NCI-H1092 treated with DMSO at 0.1 percent for 48 hours (cell line): ENCODE measurements around the gene SEPTIN8.
A peak's percentile ranks its signal among the peaks of the same experiment; 100 is the strongest.

Experiments used
- DNase-seq: peaks from one replicate; lab custom pipeline; 2025; lab: John Stamatoyannopoulos, UW

SEPTIN8 gene, protein sequence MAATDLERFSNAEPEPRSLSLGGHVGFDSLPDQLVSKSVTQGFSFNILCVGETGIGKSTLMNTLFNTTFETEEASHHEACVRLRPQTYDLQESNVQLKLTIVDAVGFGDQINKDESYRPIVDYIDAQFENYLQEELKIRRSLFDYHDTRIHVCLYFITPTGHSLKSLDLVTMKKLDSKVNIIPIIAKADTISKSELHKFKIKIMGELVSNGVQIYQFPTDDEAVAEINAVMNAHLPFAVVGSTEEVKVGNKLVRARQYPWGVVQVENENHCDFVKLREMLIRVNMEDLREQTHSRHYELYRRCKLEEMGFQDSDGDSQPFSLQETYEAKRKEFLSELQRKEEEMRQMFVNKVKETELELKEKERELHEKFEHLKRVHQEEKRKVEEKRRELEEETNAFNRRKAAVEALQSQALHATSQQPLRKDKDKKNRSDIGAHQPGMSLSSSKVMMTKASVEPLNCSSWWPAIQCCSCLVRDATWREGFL

DNA sequence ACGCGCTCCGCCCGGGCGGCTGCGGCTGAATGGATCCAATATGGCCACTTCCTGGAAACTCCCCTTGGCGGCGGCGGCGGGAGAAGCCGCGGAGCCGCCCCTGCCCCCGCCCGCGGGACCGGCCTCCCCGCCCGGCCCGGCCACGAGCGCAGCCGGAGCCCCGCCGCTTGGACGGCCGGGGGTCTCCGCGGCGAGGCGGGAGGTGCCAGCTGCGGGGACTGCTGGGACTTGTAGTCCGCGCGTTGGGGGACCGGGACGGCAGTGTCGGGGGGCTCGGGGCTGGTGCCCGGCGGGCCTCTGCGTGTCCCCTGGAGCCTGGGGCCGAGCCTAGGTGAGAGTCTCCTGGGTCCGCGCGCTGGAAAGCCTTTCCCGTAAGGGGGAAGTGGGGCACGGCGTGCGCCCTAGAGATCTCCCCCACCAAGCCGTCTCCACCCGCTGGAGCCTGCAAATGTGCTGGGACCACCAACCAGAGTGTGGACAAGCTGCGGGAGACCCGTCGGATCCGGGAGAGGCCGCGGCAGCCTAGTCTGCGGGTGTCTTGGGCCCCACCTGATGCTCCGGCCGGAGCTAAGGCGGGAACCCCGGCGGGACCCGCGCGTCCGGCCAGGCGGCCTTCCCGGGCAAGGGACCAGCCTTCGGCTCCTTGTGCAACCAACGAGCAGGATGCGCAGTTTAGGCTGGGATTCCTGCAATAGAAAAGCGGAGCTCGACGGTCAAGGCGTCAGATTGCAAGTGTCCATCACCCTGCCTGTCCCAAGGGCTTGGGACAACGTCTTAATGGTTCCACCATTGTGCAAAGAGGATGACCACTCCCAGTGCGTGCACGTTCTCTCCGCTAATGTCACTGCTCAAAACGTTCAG lies at the start of gene SEPTIN8:
SEPTIN8 (minus strand) TSS at position 31 of the 861 bp plus-strand sequence. CDS start 102 bp downstream, outside the sequence.
- no peak for DNase-seq

DNA sequence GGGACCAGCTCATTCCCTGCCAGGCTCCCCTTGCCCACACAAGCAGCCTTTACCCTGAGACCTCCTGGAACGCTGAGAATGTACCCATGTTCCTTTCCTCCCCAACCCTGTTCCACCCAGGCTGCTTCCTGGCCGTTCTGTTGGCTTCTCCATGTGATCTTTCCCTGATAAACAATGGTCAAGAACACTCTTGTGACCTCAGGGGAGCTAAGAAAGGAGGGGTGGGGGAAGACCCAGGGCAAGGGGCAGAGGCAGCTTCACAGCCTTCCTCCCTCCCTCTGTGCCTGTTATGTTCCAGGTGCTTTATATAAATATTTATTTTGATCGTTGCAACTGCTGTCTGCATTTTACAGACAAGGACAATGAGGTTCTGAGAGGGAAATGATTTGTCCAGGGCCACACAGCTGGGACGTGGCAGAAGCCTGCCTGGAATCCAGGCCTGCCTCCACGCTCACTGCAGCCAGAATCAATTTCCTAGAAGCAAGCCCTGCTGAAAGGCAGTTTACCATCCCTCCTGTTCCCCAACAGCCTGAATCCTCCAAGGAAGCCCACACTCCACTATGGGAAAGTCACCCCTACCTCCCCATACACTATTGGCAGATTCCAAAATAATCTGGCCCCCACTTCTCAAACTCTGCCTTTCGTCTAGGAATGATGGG lies 49.5 kb upstream of the SEPTIN8 start:
- DNase-seq: no peak

DNA sequence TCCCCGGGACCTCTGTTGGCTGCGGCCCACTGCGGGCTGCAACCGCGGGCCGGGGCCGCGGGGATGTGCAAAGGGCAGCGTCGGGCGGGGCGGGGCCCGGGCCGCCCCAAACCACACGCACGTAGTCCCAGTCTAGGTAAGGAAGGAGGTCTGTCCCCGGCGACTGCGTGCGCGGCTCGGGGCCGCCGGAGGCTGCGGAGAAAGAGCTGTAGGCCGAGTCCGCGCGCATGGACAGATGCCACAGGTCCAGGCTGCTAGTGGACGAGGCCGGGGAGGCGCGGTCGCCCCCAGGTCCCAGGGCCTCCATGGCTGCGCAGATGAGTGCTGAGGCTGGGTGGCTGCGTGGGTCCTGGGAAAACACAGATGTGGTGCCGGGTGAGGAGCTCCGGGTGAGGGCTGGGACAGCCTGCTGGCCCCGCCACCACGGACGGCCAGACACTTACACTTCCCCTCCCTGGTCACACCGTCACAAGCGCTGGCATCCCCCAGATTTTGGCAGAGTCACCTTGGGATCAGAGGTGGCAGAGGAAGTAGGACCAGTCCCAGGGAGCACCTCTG lies 48.9 kb upstream of the SEPTIN8 start:
- DNase-seq: no peak

DNA sequence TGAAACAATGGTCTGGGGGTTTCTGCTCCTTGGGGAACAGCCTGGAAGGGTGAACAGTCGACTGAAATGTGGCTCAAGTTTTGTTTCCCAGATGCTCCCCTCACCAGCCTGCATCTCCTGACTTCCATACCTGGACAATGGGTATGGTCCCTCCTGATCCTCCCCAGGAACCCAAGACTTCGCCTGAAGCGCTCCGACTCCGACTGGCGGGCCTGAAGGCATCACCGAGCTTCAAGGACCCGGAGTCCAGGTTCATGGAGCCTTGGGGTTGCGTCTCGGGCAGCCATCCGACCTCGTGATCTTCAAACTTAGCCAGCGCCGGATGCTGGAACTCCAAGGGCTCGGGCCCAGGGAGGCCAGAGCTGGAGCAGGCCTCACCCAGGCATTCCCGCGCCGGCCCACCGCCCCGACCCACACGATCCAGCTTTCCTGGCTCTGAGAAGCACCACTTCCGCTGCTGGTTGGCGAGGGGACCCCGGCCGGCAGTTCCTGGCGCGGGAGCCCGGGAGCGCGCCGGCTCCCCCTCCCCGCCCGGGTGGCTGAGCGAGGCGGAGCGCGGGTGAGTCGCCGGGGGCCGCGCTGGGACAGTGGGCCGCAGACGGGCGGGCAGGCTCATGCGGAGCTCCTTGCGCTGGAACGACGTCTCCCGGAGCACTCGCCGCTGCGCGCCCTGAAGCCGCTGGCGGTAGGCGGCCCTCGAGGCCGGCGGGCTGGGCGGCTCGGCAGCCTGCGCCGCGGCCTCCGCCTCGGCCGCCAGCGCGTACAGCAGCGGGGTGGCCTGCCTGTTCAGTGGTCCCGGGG lies 48.2 kb upstream of the SEPTIN8 start:
- DNase-seq: no peak

DNA sequence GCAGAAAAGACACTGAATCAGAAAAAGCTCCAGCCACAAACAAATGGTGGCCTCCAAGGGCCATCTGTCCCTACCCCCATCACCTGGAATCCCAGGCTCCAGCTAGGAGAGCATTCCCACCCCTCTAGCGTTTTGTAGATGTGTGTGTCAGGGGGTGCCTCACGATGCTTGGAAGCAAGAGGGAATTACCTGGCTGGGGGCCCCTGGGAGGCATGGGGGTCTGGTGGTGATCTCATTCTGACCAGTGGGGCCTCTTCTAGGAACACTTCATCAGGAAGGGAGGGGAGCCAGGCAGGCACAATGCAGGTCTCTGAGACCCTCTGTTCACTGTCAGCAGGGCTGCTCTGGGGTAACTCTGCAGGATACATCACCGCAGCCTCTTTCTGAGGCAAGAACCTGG lies 47.4 kb upstream of the SEPTIN8 start:
- no peak for DNase-seq

DNA sequence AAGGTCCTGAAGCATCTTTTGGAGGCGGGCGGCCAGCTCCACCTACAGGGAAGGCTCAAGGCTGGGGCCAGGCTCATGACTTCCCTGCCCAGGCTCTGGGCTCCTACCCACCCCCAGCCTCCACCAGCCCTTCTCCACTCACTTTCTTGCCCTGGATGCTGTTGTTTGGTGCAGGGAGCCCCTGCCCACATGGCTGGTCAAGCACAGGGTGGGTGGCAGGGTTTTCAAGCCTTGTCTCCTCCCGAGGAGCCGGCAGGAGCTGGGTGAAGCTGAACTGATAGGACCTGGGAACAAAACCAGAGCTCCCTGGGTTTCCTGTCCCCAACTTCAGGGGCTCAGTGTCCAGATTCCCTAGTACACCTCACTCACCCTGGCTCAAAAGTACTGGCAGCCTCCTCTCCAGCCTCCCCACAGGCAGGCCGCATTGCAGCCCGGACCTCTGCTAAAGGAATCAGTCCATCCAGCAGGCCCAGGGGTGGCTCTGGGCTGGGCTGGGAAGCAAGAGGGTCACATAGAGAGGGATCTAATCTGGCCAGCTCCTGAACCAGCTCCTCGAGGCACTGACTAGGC lies 46.5 kb upstream of the SEPTIN8 start:
- no peak for DNase-seq

DNA sequence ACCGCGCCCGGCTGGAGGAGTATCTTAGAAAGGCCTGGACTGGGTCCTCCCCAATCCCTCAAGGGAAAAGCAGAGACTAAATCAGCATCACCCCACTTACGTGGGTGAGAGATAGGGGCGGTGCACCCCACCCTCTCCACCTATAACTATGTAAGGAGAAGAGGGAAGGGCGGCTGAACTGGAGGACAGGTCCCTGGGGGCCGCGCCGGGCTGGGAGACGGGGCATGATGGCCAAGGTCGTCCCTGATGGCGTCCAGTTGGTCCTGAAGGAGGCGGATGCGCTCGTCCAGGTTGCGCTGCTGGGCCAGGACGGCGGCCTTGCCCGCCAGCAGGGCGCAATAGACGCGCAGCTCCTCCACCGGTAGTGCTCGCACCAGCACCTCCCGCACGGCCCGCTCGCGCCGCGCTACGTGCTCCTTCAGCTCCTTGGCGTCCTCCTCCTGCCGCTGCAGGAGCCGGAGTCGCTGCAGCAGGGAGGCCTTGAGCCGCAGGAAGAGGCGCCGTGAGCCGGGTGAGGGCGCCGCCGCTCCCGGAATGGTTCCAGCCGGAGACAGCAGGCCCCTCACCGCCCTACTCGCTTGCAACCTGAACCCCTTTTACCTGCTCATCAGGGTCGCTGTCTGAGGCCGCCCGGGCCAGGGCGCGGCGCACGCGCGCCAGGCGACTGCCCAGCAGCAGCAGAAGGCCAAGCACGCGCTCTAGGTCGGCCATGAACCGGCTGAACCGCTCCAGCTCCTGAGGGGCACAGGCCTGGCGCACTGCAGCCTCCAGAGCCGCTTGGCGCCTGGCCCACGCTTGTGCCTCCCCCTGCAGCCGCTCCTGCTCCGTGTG lies 45.8 kb upstream of the SEPTIN8 start:
- DNase-seq: no peak

DNA sequence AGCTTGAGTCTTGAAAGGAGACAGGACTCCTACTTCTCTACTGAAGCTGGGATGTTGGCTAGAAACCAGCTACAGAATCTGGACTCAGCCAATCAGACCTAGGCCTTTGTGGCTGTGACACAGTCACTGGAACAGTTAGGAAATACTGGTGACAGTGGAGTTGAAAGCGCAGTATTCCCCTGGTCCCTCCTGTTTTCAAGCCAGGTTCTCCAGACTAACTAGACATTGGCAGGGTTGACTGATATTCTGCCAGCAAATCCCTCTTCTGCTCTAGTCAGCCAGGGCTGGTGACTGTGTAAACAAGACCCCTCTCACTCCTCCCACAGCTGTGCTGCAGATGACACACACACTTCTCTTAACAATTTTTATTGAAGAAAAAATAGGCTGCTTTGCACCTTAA lies 44.8 kb upstream of the SEPTIN8 start:
- peak; percentile 51 for DNase-seq

DNA sequence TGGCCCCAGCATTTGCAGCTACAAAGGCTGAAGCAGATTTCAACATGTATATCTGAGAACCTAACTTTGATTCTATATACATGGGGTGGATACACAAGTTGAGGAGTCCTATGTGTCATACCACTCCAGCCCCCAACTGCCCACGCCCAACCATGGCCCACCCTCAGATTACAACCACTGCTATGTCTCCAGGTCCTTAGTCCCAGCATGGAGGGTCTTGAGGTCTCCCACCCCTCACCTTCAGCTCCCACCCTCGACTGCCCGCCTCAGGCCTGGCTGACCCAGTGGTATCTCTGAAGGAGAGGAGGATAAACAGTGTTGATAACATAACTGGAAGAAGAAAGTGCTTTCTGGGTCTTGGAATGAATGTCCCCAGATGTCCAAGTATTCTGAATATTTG lies 44.3 kb upstream of the SEPTIN8 start:
- DNase-seq: no peak

DNA sequence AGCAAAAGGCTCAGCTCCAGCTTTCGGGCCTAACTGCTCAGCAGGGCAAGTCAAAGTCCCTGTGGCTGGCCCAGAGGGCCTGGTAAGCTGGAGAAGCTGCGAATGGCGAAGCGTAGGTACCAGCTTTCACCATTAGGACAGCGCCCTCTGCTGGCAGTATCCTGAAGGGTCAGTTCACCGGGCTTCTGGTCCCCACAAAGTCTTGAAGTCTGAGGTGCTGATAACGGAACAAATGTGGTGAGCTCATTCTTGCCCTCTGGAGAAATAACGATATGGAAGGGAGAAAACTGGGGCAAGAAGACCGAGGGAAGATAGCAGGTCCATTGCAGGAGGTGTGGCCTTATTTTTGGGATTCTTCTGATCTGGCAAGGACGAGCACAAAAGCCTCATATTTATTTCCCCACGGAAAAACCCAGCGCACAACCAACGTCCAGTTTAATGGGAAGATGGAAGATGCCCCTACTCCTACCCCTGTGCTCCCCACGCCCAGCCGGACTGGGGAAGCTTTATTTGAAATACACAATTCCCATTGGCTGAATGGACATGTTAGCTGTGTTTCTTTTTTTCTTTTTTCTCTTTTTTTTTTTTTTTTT lies 43.2 kb upstream of the SEPTIN8 start:
- DNase-seq: peak; percentile 74

DNA sequence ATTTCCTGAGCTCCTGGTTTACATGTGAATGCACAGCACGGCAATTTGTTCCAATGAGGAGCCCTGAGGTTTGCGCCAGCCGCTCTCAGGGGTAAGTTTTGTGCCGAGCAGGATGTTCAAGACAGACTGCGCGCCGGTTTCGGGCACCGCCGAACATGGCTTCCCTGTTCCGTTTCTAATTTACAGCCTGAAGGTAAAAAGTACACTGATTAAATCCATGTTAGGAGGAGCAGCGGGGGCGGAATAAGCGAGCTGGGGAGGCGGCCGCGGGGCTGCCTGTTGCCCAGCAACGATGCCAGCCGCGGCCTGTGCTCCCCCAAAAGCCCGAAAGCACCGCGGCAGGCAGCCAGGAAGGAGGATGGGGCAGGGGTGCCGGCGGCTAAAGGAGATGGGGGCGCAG lies 42.4 kb upstream of the SEPTIN8 start:
- DNase-seq: no peak

DNA sequence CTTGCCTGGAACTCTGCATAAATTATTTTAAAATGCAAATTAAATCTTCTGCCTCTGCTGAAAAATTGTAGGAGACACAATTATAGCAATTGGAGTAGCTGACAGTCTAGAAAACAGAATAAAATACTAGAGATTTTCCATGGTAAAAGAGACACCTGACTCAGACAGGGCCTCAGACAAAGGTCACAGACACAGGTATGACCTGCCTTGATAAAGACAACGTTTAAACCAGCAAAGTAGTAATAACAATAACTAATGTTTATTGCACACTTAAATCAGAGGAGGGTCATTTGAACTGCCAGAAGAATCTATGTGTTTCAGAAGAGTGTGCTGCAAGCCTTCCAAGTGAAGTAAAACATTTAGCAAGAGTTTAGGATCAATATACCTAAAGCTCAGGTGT lies 40.0 kb upstream of the SEPTIN8 start:
- no peak for DNase-seq

DNA sequence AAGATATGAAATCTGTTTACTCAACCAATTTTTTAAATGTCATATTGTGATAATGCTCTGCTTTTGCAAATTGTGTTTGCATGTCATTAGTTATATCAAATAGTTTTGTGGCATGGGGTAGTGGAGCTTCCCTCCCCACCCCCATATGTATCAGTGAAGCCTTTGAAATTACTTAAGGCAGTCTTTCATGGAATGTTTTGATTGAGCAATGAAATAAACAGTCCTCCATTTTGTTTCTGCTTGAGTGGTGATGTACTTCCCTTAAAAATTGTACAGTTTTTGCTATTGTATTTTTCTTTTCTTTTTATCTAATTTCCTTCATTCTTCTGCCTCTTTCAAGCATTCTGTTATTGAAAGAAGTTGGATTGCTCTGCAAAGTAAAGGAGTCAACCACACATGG lies 39.5 kb upstream of the SEPTIN8 start:
- DNase-seq: no peak

DNA sequence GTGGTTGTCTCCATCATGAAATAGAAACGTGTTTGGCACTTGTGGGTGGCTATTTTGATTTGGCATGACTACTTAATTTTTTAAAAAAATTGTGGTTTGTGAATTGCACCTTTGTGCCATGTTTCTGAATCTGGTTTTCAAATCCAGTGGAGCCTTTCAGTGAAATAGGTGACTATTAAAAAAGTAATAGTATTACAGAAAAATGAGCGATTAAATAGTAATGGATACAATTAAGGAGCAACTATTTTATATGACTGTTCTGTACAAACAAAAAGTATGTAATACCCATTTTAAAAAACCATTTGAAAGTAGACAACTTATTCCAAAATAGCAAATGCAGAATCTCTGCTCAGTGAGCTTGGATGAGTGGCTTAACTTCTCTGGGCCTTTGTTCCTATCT lies 39.0 kb upstream of the SEPTIN8 start:
- DNase-seq: no peak

DNA sequence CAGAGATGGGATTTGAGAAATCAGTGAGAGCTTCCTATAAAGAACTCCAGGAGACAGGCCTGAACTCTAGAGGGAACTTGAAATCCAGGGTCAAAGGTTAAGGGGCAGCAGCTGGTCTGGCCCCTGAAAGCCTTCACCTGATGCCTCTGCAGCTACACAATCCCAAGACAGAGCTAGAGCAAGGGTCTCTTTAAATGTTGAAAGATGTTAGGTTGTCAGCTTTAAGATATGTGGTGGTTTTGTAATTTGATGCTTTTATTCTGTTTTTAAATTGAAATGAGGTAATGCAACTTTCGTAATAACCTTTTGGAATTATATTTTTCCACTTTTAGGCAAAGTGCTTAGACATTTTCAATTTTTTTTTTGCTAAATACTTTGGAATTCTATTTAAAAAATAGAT lies 38.4 kb upstream of the SEPTIN8 start:
- no peak for DNase-seq

DNA sequence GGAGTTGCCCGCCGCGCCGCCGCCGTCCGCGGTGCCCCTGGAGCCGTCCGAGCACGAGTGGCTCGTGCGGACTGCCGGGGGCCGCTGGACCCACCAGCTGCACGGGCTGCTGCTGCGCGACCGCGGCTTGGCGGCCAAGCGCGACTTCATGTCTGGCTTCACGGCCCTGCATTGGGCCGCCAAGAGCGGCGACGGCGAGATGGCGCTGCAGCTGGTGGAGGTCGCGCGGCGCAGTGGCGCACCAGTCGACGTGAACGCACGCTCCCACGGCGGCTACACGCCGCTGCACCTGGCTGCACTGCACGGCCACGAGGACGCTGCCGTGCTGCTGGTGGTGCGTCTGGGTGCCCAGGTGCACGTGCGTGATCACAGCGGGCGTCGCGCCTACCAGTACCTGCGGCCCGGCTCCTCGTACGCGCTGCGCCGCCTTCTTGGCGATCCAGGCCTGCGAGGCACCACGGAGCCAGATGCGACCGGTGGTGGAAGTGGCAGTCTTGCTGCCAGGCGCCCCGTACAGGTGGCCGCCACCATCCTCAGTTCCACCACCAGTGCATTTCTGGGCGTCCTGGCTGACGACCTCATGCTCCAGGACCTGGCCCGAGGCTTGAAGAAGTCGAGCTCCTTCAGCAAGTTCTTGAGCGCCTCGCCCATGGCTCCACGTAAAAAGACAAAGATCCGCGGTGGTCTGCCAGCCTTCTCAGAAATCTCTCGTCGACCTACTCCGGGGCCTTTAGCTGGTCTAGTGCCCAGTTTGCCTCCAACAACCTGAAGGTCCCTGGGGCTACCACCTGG lies 37.7 kb upstream of the SEPTIN8 start:
- DNase-seq: no peak

DNA sequence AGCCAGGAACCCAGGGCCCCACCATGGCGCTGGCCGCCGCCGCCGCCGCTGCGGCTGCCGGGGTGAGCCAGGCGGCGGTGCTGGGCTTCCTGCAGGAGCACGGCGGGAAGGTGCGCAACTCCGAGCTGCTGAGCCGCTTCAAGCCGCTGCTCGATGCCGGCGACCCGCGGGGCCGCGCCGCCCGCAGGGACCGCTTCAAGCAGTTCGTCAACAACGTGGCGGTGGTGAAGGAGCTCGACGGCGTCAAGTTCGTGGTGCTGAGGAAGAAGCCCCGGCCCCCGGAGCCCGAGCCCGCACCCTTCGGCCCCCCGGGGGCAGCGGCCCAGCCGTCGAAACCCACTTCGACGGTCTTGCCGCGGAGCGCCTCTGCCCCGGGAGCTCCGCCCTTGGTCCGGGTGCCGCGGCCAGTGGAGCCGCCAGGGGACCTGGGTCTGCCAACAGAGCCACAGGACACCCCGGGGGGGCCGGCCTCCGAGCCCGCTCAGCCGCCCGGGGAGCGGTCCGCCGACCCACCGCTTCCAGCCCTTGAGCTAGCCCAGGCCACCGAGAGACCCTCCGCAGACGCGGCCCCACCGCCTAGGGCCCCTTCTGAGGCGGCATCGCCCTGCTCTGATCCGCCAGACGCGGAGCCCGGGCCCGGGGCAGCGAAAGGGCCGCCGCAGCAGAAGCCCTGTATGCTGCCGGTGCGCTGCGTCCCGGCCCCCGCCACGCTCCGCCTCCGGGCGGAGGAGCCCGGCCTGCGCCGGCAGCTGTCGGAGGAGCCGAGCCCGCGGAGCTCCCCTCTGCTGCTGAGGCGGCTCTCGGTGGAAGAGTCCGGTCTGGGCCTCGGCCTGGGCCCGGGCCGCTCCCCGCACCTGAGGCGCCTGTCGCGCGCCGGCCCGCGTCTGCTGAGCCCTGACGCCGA lies 36.8 kb upstream of the SEPTIN8 start:
- DNase-seq: no peak
